Brain microvascular endothelial cell (primary cell): Measurements from ENCODE around the gene SPECC1.
A peak's percentile ranks its signal among the peaks of the same experiment; 100 is the strongest.

ENCODE experiments used
- DNase-seq: peaks from one replicate; pipeline ENCODE4 v3.0.0-alpha.2; 2020
- H3K27ac ChIP-seq: fragments of 250-450 bp; sonication (Bioruptor Pico); 2 replicates; pipeline ENCODE4 v1.5.1; 2020; ENCODE audit warnings: mild to moderate bottlenecking, moderate library complexity
- H3K27me3 ChIP-seq: fragments of 250-450 bp; sonication (Bioruptor Pico); replicated peaks from 2 replicates; pipeline ENCODE4 v1.5.1; 2020; ENCODE audit warnings: mild to moderate bottlenecking
- H3K36me3 ChIP-seq: fragments of 250-450 bp; sonication (Bioruptor Pico); replicated peaks from 2 replicates; pipeline ENCODE4 v1.5.1; 2020; ENCODE audit warnings: mild to moderate bottlenecking
- H3K4me3 ChIP-seq: 2 replicates; pipeline ENCODE4 v1.5.1; 2011; ENCODE audit warnings: low read depth, mild to moderate bottlenecking, control low read depth, low read length, moderate library complexity
- CTCF ChIP-seq: IDR thresholded peaks from 2 replicates; pipeline ENCODE4 v1.5.1; 2011; ENCODE audit warnings: low read depth, mild to moderate bottlenecking, moderate library complexity, low read length, control low read depth, inconsistent platforms; ENCODE audit errors: missing control alignments
- in situ Hi-C: cut with HindIII; loops from 2 replicates; pipeline ENCODE4 v1.10.0; 2017; ENCODE audit warnings: low sequenced_read_pairs, low pct_ligation_motif_present

The SPECC1 gene

GRCh38 chr17:20059728-20060188, 50.6 kb downstream of the SPECC1 start:
- DNase-seq, result no peak
- Histone ChIP-seq H3K27ac (no peak overlapping the region), H3K4me3 (no peak overlapping the region), H3K27me3 (no peaks in the 10 kb centered on the region), H3K36me3 (no peaks in the 10 kb centered on the region)
- TF ChIP-seq CTCF, result no peak
- in situ Hi-C loops, result no loop called here

GRCh38 chr17:20063665-20064648, 54.8 kb downstream of the SPECC1 start:
- no peak overlapping the region for H3K4me3 ChIP-seq
- H3K36me3 ChIP-seq, result no peaks in the 10 kb centered on the region
- H3K27me3 ChIP-seq, result no peaks in the 10 kb centered on the region
- no peak for TF ChIP-seq CTCF
- in situ Hi-C loops, result no loop called here
- DNase-seq, result peak; percentile 54
- H3K27ac ChIP-seq, result peak overlapping the region; percentile 13

- H3K27me3 ChIP-seq, result no peaks in the 10 kb centered on the region
- H3K4me3 ChIP-seq, result no peak overlapping the region
- DNase-seq, result peak; percentile 38
- in situ Hi-C loops, result no loop called here
- no peak for TF ChIP-seq CTCF
- H3K27ac ChIP-seq, result no peak overlapping the region
- H3K36me3 ChIP-seq, result no peaks in the 10 kb centered on the region
These were observed 57.1 kb downstream of the SPECC1 start for GRCh38 chr17:20066253-20066652.

GRCh38 chr17:20067711-20068110, 58.6 kb downstream of the SPECC1 start:
- no peak overlapping the region for H3K27ac ChIP-seq
- in situ Hi-C loops, result no loop called here
- no peak for DNase-seq
- no peak for TF ChIP-seq CTCF
- no peaks in the 10 kb centered on the region for H3K27me3 ChIP-seq
- H3K36me3 ChIP-seq, result no peaks in the 10 kb centered on the region
- H3K4me3 ChIP-seq, result no peak overlapping the region

GRCh38 chr17:20068445-20068844, 59.3 kb downstream of the SPECC1 start:
- DNase-seq, result no peak
- in situ Hi-C loops, result no loop called here
- H3K4me3 ChIP-seq, result no peak overlapping the region
- no peak for TF ChIP-seq CTCF
- H3K36me3 ChIP-seq, result no peaks in the 10 kb centered on the region
- H3K27ac ChIP-seq, result no peak overlapping the region
- H3K27me3 ChIP-seq, result no peaks in the 10 kb centered on the region
